Large intestine (tissue), 3 donors: Measurements from ENCODE around the gene UBR4. TPM values are rescaled to one million over a fixed set of nuclear protein-coding genes. Genes with fewer than 3 reads are reported as not detected.
A peak's percentile ranks its signal among the peaks of the same experiment; 100 is the strongest.

Experiments used
- DNase-seq, 2 donors: peaks; one replicate each; pipeline versions ENCODE4 v3.0.0 to v3.0.0-alpha.2; 2013
- H3K27ac ChIP-seq: one replicate; pipeline ENCODE4 v1.5.1; 2013; ENCODE audit warnings: low read length
- H3K27me3 ChIP-seq: 2 replicates; pipeline ENCODE4 v1.6.1; 2013; ENCODE audit warnings: low read length; ENCODE audit not compliant: control insufficient read depth, insufficient read depth
- H3K36me3 ChIP-seq: 2 replicates; pipeline ENCODE4 v1.6.1; 2013; ENCODE audit warnings: low read length; ENCODE audit not compliant: control insufficient read depth, insufficient read depth
- H3K4me1 ChIP-seq: one replicate; pipeline ENCODE4 v1.6.1; 2013; ENCODE audit warnings: low read length; ENCODE audit not compliant: control insufficient read depth, insufficient read depth
- H3K4me3 ChIP-seq: one replicate; pipeline ENCODE4 v1.5.1; 2013; ENCODE audit warnings: low read length
- H3K9me3 ChIP-seq: one replicate; pipeline ENCODE4 v1.6.1; 2013; ENCODE audit warnings: mild to moderate bottlenecking, low read depth, low read length, moderate library complexity; ENCODE audit not compliant: control insufficient read depth
- WGBS: methylation state at CpG from one replicate; pipeline ENCODE4 v1.1.5; 2013; ENCODE audit warnings: low lambda C conversion rate; ENCODE audit not compliant: insufficient coverage; 5-methylcytosine and 5-hydroxymethylcytosine counted together
- polyA plus RNA-seq: library from polyadenylated mRNA; unstranded; fragments of 120-200 nt; gene quantifications from one replicate; pipeline ENCODE4 v1.2.1, GENCODE V29; 2013

Gene UBR4
- polyA plus RNA-seq, 1 donor = 98.1 TPM

GRCh38 chr1:19083081-19083480, 127.0 kb downstream of the UBR4 start:
- no peak overlapping the region for H3K4me3 ChIP-seq
- no peaks in the 10 kb centered on the region for H3K9me3 ChIP-seq
- peaks cover 95% of the 10 kb centered on the region for H3K36me3 ChIP-seq
- no peaks in the 10 kb centered on the region for H3K27me3 ChIP-seq
- 40% methylated on average over 1 of the region's 7 CpGs for WGBS
- peak in 1 of 2 donors; percentile 5 for DNase-seq
- peaks cover 38% of the 10 kb centered on the region for H3K4me1 ChIP-seq
- H3K27ac ChIP-seq = no peak overlapping the region

GRCh38 chr1:19081218-19081893, 128.7 kb downstream of the UBR4 start:
- no peak overlapping the region for H3K4me3 ChIP-seq
- WGBS = no CpG with 5 or more reads among the region's 21 CpGs
- no peaks in the 10 kb centered on the region for H3K27me3 ChIP-seq
- peaks cover 22% of the 10 kb centered on the region for H3K4me1 ChIP-seq
- peaks cover 93% of the 10 kb centered on the region for H3K36me3 ChIP-seq
- no peaks in the 10 kb centered on the region for H3K9me3 ChIP-seq
- peak; percentile 37 to 73 for DNase-seq
- peak overlapping the region; percentile 49 for H3K27ac ChIP-seq

GRCh38 chr1:19080721-19081120, 129.3 kb downstream of the UBR4 start:
- 75% methylated on average over 2 of the region's 3 CpGs for WGBS
- Histone ChIP-seq H3K27ac (no peak overlapping the region), H3K4me1 (peaks cover 22% of the 10 kb centered on the region), H3K9me3 (no peaks in the 10 kb centered on the region), H3K36me3 (peaks cover 94% of the 10 kb centered on the region), H3K4me3 (no peak overlapping the region), H3K27me3 (no peaks in the 10 kb centered on the region)
- no peak for DNase-seq

- no peak overlapping the region for H3K4me3 ChIP-seq
- peak in 1 of 2 donors; percentile 52 for DNase-seq
- H3K27me3 ChIP-seq = no peaks in the 10 kb centered on the region
- H3K9me3 ChIP-seq = no peaks in the 10 kb centered on the region
- H3K4me1 ChIP-seq = peaks cover 22% of the 10 kb centered on the region
- peaks cover 95% of the 10 kb centered on the region for H3K36me3 ChIP-seq
- H3K27ac ChIP-seq = peak overlapping the region; percentile 18
- no CpG with 5 or more reads among the region's 16 CpGs for WGBS
These were observed 130.3 kb downstream of the UBR4 start for GRCh38 chr1:19079541-19080472.

- no peak for DNase-seq
- H3K27ac ChIP-seq = no peak overlapping the region
These were observed 131.5 kb downstream of the UBR4 start for GRCh38 chr1:19078536-19078935.

GRCh38 chr1:19076841-19077616, 133.0 kb downstream of the UBR4 start:
- H3K36me3 ChIP-seq = peaks cover 89% of the 10 kb centered on the region
- DNase-seq = no peak
- no peak overlapping the region for H3K27ac ChIP-seq
- peaks cover 22% of the 10 kb centered on the region for H3K4me1 ChIP-seq
- no peaks in the 10 kb centered on the region for H3K9me3 ChIP-seq
- no peak overlapping the region for H3K4me3 ChIP-seq
- no peaks in the 10 kb centered on the region for H3K27me3 ChIP-seq
- WGBS = no CpG with 5 or more reads among the region's 20 CpGs

More at GRCh38 chr1:19078536-19078935, 131.5 kb downstream of the UBR4 start:
- Histone ChIP-seq H3K27me3 (no peaks in the 10 kb centered on the region), H3K4me1 (peaks cover 22% of the 10 kb centered on the region), H3K4me3 (no peak overlapping the region), H3K36me3 (peaks cover 95% of the 10 kb centered on the region), H3K9me3 (no peaks in the 10 kb centered on the region)
- no CpG with 5 or more reads among the region's 4 CpGs for WGBS

GRCh38 chr1:19074902-19075721, 135.0 kb downstream of the UBR4 start:
- DNase-seq = no peak
- peaks cover 69% of the 10 kb centered on the region for H3K36me3 ChIP-seq
- peaks cover 10% of the 10 kb centered on the region for H3K4me1 ChIP-seq
- no peak overlapping the region for H3K4me3 ChIP-seq
- H3K9me3 ChIP-seq = no peaks in the 10 kb centered on the region
- no peak overlapping the region for H3K27ac ChIP-seq
- WGBS = no CpG with 5 or more reads among the region's 21 CpGs
- H3K27me3 ChIP-seq = no peaks in the 10 kb centered on the region

GRCh38 chr1:19074361-19074901, 135.6 kb downstream of the UBR4 start:
- H3K36me3 ChIP-seq = peaks cover 65% of the 10 kb centered on the region
- H3K9me3 ChIP-seq = no peaks in the 10 kb centered on the region
- no peak overlapping the region for H3K27ac ChIP-seq
- no peak overlapping the region for H3K4me3 ChIP-seq
- peaks cover 4% of the 10 kb centered on the region for H3K4me1 ChIP-seq
- H3K27me3 ChIP-seq = peaks cover 2% of the 10 kb centered on the region
- WGBS = no CpG with 5 or more reads among the region's 17 CpGs
- no peak for DNase-seq

GRCh38 chr1:19073311-19074186, 136.5 kb downstream of the UBR4 start:
- Histone ChIP-seq H3K4me1 (no peaks in the 10 kb centered on the region), H3K4me3 (no peak overlapping the region), H3K9me3 (no peaks in the 10 kb centered on the region), H3K27ac (no peak overlapping the region), H3K36me3 (peaks cover 57% of the 10 kb centered on the region), H3K27me3 (peaks cover 2% of the 10 kb centered on the region)
- DNase-seq = no peak
- no CpG with 5 or more reads among the region's 23 CpGs for WGBS
